IPS-11a (cell line): ENCODE results near the gene MYL5.
"Not testable (repeated sequence)": the region's sequence is repeated elsewhere in the genome, so short reads cannot be mapped to it uniquely, and the experiment has no call there.

Experiments used
- H3K4me3 ChIP-seq: one replicate; pipeline ENCODE4 v1.5.1; 2013; ENCODE audit warnings: low read depth, low read length, control low read depth

Gene MYL5

DNA sequence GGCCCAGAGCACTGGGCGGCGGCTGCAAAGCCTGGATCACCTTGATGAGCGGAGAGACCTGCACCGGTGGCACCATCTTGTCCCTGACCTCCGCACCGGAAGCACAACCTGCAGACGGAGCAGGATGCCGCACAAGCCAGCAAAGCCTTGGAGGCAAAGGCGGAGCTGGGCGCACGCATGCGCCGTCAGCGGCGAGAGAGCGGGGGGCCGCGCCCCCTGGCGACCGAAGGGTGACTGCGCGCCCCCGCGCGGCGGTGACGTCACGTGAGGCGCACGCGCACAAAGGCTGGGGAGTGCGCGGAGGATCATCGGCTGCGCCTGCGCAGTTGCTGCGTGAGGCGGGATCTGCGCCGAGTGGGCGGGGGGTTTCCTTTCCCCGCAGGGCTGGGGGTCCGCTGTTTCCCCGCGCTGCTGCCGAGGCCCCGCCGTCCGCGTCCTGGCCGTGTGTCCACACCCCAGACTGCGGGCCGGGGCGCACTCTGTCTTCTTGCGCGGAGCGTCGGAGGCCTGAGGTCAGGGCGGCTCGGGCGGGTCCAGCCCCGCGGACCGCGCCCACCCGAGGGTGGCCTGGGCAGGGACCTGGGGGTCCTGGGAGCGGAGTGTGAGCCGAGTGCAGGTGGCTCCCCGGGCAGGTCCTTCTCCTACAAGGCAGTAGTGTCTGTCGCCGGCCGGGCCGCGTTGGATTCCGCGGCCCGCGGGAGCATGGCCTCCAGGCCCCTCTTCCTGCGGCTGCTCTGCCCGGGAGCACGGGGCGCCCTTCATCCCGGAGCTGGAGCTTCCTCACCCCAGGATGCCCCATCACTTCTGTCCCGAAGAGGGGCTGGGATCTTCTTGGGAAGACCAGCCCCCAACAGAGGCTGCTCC is at the start of gene MYL5, which contains the start of gene ATP5ME:
Gene MYL5, plus strand, starts transcription at position 371 of the 864 bp plus-strand sequence. CDS start 3,485 bp downstream, outside the sequence.
Gene ATP5ME, minus strand, starts transcription at position 105 of the 864 bp plus-strand sequence. Its CDS starts 29 bp downstream, at position 76.
- H3K4me3 ChIP-seq: peak within 1 kb of the TSS; percentile 81

GRCh38 chr4:624705-625590 is 49.4 kb upstream of the MYL5 start, which contains the start of gene PDE6B:
PDE6B (plus strand) TSS chr4:625573; CDS start chr4:625627, 54 bp downstream.
- no peak within 1 kb of the TSS for H3K4me3 ChIP-seq

GRCh38 chr4:625631-626161 is 48.6 kb upstream of the MYL5 start:
- no peak overlapping the region for H3K4me3 ChIP-seq

GRCh38 chr4:626201-627091 is 47.9 kb upstream of the MYL5 start:
- no peak overlapping the region for H3K4me3 ChIP-seq

DNA sequence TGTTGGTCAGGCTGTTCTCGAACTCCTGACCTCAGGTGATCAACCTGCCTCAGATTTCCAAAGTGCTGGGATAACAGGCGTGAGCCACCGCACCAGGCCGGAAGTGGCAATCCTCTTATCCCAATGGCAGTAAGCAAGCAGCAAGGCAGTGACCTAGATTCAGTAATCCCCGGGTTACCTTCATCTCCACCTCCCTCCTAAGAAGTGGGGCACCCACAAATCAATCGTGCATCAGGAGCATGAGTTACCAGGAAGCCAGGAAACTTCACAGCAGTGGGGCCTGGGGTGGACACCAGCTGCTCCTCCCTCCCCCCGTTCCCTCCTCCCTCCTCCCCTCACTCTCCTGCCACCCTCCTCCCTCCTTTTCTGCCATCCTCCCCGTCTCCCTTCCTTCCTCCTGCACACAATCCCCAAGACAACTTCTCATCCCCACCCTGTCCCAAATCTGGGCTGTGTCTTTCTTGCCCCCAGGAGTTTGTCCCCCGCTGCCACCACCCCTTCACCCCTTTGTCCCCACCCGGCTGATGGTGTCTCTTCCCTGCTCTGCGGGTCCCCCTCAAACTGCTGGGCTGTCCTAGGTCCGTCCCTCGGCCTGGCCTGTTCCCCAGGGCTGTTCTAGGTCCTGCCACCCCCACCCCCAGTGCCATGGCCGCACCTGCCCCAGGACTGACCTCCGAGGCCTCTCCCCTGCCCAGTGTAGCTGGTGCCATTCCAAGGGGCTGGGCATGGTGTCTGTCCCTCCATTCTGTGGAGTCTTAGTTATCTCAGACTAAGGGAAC is 46.8 kb upstream of the MYL5 start:
- no peak overlapping the region for H3K4me3 ChIP-seq

- H3K4me3 ChIP-seq: no peak overlapping the region
These were observed 46.0 kb upstream of the MYL5 start for GRCh38 chr4:628311-628741.

DNA sequence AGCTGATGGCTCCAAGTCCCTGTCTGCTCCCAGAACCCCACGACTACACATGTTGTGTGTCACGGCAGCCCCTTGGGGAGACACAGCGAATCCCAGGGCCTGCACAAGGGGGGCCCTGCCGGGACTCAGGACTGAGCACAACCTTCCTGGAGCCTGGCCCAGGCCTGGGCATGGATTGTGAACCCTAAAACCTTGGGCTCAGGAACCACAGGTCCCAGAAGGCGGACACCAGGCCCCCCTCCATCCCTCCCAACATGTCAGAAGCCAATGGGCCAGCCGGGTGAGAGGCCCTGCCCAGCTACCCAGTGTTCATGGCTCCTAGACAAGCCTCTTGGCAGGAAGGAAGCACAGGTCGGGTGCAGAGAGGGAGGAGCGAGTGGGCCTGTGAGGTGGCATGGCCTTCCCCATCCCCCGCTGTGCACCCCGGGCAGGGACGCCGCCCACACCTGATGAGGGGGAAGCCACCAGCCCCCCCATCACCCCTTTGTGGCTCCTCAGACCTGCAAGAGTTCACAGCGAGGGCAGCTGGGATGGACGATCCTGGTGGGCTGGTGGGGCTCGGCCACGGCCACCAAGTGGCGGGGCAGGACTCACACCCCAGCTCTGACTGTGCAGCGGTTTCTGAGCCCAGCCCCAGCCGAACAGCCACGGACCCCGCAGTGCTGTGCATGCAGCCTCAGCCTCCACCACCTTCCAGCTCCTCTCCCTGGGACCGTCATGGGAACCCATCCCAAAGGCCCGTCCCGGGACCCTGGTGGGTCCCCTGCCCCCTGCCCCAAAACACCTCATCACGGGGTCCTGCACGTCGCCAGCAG is 45.3 kb upstream of the MYL5 start:
- H3K4me3 ChIP-seq: no peak overlapping the region

- H3K4me3 ChIP-seq: no peak overlapping the region
These were observed 44.8 kb upstream of the MYL5 start for GRCh38 chr4:629636-629914.

DNA sequence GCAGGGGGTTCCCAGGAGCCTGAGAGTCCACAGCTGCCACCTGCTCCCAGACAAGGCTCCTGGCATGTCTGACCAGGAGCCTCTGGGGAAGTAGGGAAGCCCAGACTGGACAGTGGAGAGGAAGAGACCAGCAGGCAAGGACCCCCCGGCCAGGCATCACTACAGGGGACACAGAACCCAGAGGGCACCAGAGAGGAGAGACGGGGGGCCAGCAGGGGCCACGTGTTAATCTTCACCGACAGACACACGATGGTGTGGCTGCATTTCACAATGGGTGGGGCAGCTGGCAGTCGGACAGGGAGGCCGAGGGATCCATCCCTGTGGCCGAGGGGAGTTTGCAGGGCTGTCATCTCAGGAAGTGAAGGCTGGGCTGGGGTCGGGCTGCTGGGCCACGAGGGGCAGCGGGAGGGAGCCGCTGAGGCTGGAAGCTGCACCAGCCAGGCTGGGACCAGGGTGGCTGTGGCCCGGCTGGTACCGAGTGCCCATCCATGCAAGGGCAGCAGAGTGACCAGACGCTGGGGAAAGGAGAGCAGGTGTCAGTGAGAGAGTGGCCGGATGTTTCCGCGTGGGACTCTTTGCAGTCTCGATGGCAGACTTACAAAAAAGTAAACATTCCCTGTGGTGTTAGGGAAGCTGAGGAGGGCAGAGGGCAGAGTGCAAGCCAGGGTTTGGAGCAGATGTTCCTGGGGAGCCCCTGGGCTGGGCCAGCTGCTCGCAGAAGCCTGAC is 44.3 kb upstream of the MYL5 start:
- H3K4me3 ChIP-seq: no peak overlapping the region

DNA sequence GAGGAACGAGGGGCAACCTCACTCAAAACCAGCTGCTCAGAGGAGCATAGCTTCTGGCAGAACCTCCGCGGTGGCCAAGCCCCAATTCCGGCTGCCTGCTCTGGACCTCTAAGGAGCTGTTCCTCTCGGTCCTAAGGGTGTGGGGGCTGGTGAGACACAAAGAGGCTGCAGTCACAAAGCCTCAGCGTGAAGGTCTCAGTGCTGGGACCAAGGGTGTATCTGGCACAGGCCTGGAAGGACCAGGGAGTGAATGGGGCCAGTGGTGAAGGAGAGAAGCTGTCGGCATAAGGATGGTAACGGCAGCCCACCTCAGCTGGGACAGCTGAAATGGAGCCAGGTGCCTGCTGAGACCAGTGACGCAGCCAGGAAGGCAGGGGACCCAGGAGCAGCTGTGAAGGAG is 43.7 kb upstream of the MYL5 start:
- no peak overlapping the region for H3K4me3 ChIP-seq

DNA sequence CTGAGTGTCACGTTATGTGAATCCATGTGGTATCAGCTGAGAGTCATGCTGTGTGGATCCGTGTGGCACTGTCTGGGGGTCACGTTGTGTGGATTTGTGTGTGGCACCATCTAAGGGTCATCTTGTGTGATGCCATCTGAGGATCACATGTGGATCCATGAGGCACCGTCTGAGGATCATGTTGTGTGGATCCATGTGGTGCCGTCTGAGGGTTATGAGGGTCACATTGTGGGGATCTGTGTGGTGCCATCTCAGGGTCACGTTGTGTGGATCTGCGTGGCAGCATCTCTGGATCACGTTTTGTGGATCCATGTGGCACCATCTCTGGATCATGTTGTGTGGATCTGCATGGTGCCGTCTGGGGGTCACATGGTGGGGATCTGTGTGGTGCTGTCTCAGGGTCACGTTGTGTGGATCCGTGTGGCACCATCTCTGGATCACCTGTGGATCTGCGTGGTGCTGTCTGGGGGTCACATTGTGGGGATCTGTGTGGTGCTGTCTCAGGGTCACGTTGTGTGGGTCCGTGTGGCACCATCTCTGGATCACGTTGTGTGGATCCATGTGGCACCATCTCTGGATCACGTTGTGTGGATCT is 42.0 kb upstream of the MYL5 start:
- no peak overlapping the region for H3K4me3 ChIP-seq

DNA sequence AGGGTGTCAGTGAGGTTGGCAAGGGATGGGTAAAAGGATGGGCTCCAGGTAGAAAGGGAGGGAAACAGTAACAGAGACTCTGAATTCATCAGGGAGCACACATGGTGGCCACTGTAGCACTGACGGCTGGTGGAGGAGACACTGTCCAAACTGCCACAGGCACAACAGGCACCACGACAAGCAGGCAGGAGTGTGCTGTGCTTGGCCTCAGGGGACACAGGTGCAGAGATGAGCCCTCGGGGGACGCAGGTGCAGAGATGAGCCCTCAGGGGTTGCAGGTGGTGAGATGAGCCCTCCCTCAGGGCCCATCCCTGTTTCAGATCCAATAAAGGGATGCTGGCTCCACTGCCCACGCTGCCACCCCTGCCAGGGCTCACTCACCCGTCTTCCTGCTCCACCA is 41.4 kb upstream of the MYL5 start:
- no peak overlapping the region for H3K4me3 ChIP-seq

- H3K4me3 ChIP-seq: no peak overlapping the region
These were observed 40.9 kb upstream of the MYL5 start for GRCh38 chr4:633406-633805.

GRCh38 chr4:633976-634598 is 40.3 kb upstream of the MYL5 start:
- H3K4me3 ChIP-seq: no peak overlapping the region

GRCh38 chr4:634599-634985 is 39.8 kb upstream of the MYL5 start:
- no peak overlapping the region for H3K4me3 ChIP-seq

GRCh38 chr4:635066-635835 is 39.1 kb upstream of the MYL5 start:
- not testable (repeated sequence) for H3K4me3 ChIP-seq
